ENCODE data around the gene ATP6V0B. TPM values are rescaled to one million over a fixed set of nuclear protein-coding genes. Genes with fewer than 3 reads are reported as not detected.

Gene ATP6V0B
- total and polyA plus RNA-seq, 2 of the 4 experiments (the other 2 are of a cell fraction) = 72.1 to 169 TPM

GRCh38 chr1:43998000-43998378 is 23.2 kb downstream of the ATP6V0B start:
- CTCF ChIA-PET = no interaction called here
- intact Hi-C loops (cut with micrococcal nuclease) = no loop called here

More at GRCh38 chr1:43998000-43998378, 23.2 kb downstream of the ATP6V0B start:
- Histone ChIP-seq H3K27ac (ENCODE audit: insufficient read depth, low read length) (no peak overlapping the region), H3K56ac (ENCODE audit: extremely low read depth, insufficient read depth, low read length) (no peak overlapping the region), H2AFZ (replicated peaks; ENCODE audit: low read length, poor library complexity) (no peak overlapping the region), H2BK20ac (ENCODE audit: low read depth, low read length) (no peak overlapping the region), H4K91ac (ENCODE audit: insufficient read depth, low read depth, low read length) (no peak overlapping the region), H4K20me1 (ENCODE audit: insufficient read depth, low read length) (no peaks in the 10 kb centered on the region), H4K5ac (ENCODE audit: low read depth, low read length) (no peak overlapping the region), H2AK9ac (replicated peaks; ENCODE audit: low read depth, low read length, poor library complexity) (no peak overlapping the region), H2BK5ac (ENCODE audit: low read depth, low read length, poor library complexity, severe bottlenecking) (no peak overlapping the region), H3K9ac (ENCODE audit: low read depth, low read length) (no peak overlapping the region), H3K4me2 (ENCODE audit: low read depth, low read length) (no peak overlapping the region), H4K8ac (ENCODE audit: low read depth in 2 of 2, low read length in 2 of 2) (no peak overlapping the region), H3K18ac (ENCODE audit: low read depth, low read length) (no peak overlapping the region), H3K36me3 (ENCODE audit: control insufficient read depth, insufficient read depth, low read length) (peaks cover 24% of the 10 kb centered on the region; the same call in 1 of the 2 replicates), H3K27me3 (ENCODE audit: control insufficient read depth, insufficient read depth, low read length) (no peaks in the 10 kb centered on the region), H3K4me3 (ENCODE audit: insufficient read depth, low read depth, low read length) (no peak overlapping the region), H2AK5ac (ENCODE audit: low read depth, low read length) (no peak overlapping the region), H3K14ac (replicated peaks; ENCODE audit: low read depth, low read length) (no peak overlapping the region), H2BK120ac (ENCODE audit: low read depth, low read length) (no peak overlapping the region), H3K9me3 (ENCODE audit: control insufficient read depth, insufficient read depth, low read length) (no peaks in the 10 kb centered on the region), H3K9me1 (ENCODE audit: insufficient read depth, low read length) (no peaks in the 10 kb centered on the region), H3K4me1 (ENCODE audit: control insufficient read depth, insufficient read depth, low read length) (no peaks in the 10 kb centered on the region), H3K23ac (ENCODE audit: low read depth, low read length) (no peak overlapping the region), H3K79me1 (ENCODE audit: low read depth in 1 of 2, low read length in 2 of 2) (no peaks in the 10 kb centered on the region), H2BK15ac (ENCODE audit: low read depth, low read length) (no peak overlapping the region), H3K4ac (ENCODE audit: low read depth, low read length) (no peak overlapping the region)
- POLR2A ChIA-PET (ENCODE audit: unreplicated experiment) = no interaction called here
- ATAC-seq (ENCODE audit: low read depth) = no peak
- dilution Hi-C loops (cut with HindIII; ENCODE audit: low sequenced_read_pairs, unreplicated experiment) (no loop called here), in situ Hi-C loops (cut with MboI; ENCODE audit: low sequenced_read_pairs) (no loop called here)
- 93% methylated on average over 5 of the region's 11 CpGs; no CpG with 5 or more reads in 1 of the 2 experiments for WGBS, 2 experiments (ENCODE audit: extremely low coverage in 2 of 2, insufficient read length in 1 of 2)
- TF ChIP-seq ELK1 (IDR thresholded peaks at IDR 0.05; ENCODE audit: borderline replicate concordance, low read depth, low read length) (no peak), RAD21 (IDR thresholded peaks at IDR 0.05; ENCODE audit: low read length) (no peak), BHLHE40 (IDR thresholded peaks at IDR 0.05; ENCODE audit: low read depth, low read length) (no peak), CHD1 (IDR thresholded peaks at IDR 0.05; ENCODE audit: low read depth, low read length) (no peak), USF2 (IDR thresholded peaks at IDR 0.05; ENCODE audit: low read depth, low read length) (no peak), CTCF (conservative IDR thresholded peaks at IDR 0.05; ENCODE audit: low read depth, low read length) (no peak), MAFK (IDR thresholded peaks at IDR 0.05; ENCODE audit: low read depth, low read length) (no peak), MAZ (IDR thresholded peaks at IDR 0.05; ENCODE audit: borderline replicate concordance, low read depth, low read length) (no peak), RCOR1 (IDR thresholded peaks at IDR 0.05; ENCODE audit: insufficient replicate concordance, low read length) (no peak), NFE2L2 (IDR thresholded peaks at IDR 0.05; ENCODE audit: low read depth, low read length) (no peak), SMC3 (IDR thresholded peaks at IDR 0.05; ENCODE audit: low read depth, low read length) (no peak)
- BruUV-seq (replicated peaks) = no TSS peak
- no peak for DNase-seq

Measured in IMR-90 (cell line).